MM.1S (cell line): ENCODE measurements around the gene IFI27L2.

Source experiments
- DNase-seq: peaks from one replicate; pipeline ENCODE4 v3.0.0-alpha.2; 2015
- H2AFZ ChIP-seq: fragments of 300-600 bp; sonication (generic); 2 replicates; pipeline ENCODE4 v1.6.0; 2016; ENCODE audit warnings: antibody characterized with exemption, low read length
- H3F3A ChIP-seq: fragments of 300-600 bp; sonication (generic); 2 replicates; pipeline ENCODE4 v1.6.1; 2016; ENCODE audit warnings: mild to moderate bottlenecking, antibody characterized with exemption, low read length, moderate library complexity, mixed read lengths; ENCODE audit not compliant: insufficient read depth
- H3K27ac ChIP-seq: fragments of 300-600 bp; sonication (generic); 2 replicates; pipeline ENCODE4 v1.5.1; 2016; ENCODE audit warnings: mild to moderate bottlenecking, low read length
- H3K27me3 ChIP-seq: fragments of 300-600 bp; sonication (generic); replicated peaks from 2 replicates; pipeline ENCODE4 v1.6.0; 2016; ENCODE audit warnings: low read length; ENCODE audit not compliant: insufficient read depth
- H3K36me3 ChIP-seq: fragments of 300-600 bp; sonication (generic); replicated peaks from 2 replicates; pipeline ENCODE4 v1.6.1; 2016; ENCODE audit warnings: mild to moderate bottlenecking, low read length, mixed read lengths; ENCODE audit not compliant: insufficient read depth
- H3K4me1 ChIP-seq: fragments of 300-600 bp; sonication (generic); 2 replicates; pipeline ENCODE4 v1.6.1; 2016; ENCODE audit warnings: low read length, mixed read lengths
- H3K4me2 ChIP-seq: fragments of 300-600 bp; sonication (generic); 2 replicates; pipeline ENCODE4 v1.6.0; 2016; ENCODE audit warnings: low read depth, low read length
- H3K4me3 ChIP-seq: fragments of 300-600 bp; sonication (generic); 2 replicates; pipeline ENCODE4 v1.5.1; 2016; ENCODE audit warnings: low read length, mixed read lengths
- H3K79me2 ChIP-seq: fragments of 300-600 bp; sonication (generic); 2 replicates; pipeline ENCODE4 v1.6.1; 2016; ENCODE audit warnings: mixed run types, low read length, mixed read lengths
- H3K9ac ChIP-seq: fragments of 300-600 bp; sonication (generic); 2 replicates; pipeline ENCODE4 v1.6.1; 2016; ENCODE audit warnings: low read length, mixed read lengths
- H3K9me2 ChIP-seq: fragments of 300-600 bp; sonication (generic); replicated peaks from 2 replicates; pipeline ENCODE4 v1.6.1; 2016; ENCODE audit warnings: mild to moderate bottlenecking, low read length, mixed read lengths; ENCODE audit not compliant: insufficient read depth
- H3K9me3 ChIP-seq: fragments of 300-600 bp; sonication (generic); replicated peaks from 2 replicates; pipeline ENCODE4 v1.6.1; 2016; ENCODE audit warnings: mild to moderate bottlenecking, low read length, mixed read lengths; ENCODE audit not compliant: insufficient read depth
- H4K20me1 ChIP-seq: fragments of 300-600 bp; sonication (generic); 2 replicates; pipeline ENCODE4 v1.6.1; 2016; ENCODE audit warnings: mild to moderate bottlenecking, low read length, moderate library complexity, mixed read lengths; ENCODE audit not compliant: insufficient read depth
- EZH2 ChIP-seq: fragments of 300-600 bp; sonication (generic); optimal IDR thresholded peaks from 2 replicates; pipeline ENCODE3; 2017; ENCODE audit warnings: low read depth, mild to moderate bottlenecking, antibody characterized with exemption, low read length, mixed read lengths
- EZH2phosphoT487 ChIP-seq: fragments of 300-600 bp; sonication (generic); IDR thresholded peaks from 2 replicates; pipeline ENCODE4 v1.6.1; 2018; ENCODE audit warnings: antibody characterized with exemption, low read length
- TF ChIP-seq, protein P1 (sequence below): fragments of 300-600 bp; sonication (generic); IDR thresholded peaks from 2 replicates; pipeline ENCODE4 v1.5.1; 2016; ENCODE audit warnings: antibody characterized with exemption, low read length, mixed read lengths

IFI27L2 gene

DNA sequence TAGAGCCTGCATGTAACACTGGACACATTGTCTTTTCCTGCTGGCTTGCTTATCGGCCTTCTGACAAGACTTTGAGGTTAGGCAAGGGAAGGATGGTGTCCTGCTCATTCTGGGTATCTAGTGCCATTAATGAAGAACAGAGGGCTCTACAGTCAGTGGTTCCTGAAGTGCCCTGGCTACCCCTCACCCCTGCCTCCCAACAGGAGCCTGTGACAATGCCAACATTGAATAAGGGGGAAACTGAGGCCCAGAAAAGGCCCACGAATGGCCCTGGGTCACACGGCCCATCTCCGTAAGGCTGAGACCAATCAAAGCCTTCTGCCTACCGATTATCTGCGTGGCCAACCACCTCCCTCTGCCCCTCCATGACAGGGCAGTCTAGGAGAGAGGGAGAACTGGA lies 2.1 kb downstream of the IFI27L2 start:
- no peak overlapping the region for H2AFZ ChIP-seq
- DNase-seq, result no peak
- no peaks in the 10 kb centered on the region for H3K9me3 ChIP-seq
- no peak overlapping the region for H3K4me2 ChIP-seq
- H3K4me1 ChIP-seq, result no peaks in the 10 kb centered on the region
- H3K36me3 ChIP-seq, result no peaks in the 10 kb centered on the region
- no peak for TF ChIP-seq EZH2phosphoT487
- TF ChIP-seq, protein P1, sequence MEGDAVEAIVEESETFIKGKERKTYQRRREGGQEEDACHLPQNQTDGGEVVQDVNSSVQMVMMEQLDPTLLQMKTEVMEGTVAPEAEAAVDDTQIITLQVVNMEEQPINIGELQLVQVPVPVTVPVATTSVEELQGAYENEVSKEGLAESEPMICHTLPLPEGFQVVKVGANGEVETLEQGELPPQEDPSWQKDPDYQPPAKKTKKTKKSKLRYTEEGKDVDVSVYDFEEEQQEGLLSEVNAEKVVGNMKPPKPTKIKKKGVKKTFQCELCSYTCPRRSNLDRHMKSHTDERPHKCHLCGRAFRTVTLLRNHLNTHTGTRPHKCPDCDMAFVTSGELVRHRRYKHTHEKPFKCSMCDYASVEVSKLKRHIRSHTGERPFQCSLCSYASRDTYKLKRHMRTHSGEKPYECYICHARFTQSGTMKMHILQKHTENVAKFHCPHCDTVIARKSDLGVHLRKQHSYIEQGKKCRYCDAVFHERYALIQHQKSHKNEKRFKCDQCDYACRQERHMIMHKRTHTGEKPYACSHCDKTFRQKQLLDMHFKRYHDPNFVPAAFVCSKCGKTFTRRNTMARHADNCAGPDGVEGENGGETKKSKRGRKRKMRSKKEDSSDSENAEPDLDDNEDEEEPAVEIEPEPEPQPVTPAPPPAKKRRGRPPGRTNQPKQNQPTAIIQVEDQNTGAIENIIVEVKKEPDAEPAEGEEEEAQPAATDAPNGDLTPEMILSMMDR, result no peak
- TF ChIP-seq EZH2, result no peak
- H3K27ac ChIP-seq, result no peak overlapping the region
- no peaks in the 10 kb centered on the region for H3K9me2 ChIP-seq
- no peaks in the 10 kb centered on the region for H3K27me3 ChIP-seq
- no peaks in the 10 kb centered on the region for H3K79me2 ChIP-seq
- no peak overlapping the region for H3K9ac ChIP-seq
- H4K20me1 ChIP-seq, result no peaks in the 10 kb centered on the region
- no peaks in the 10 kb centered on the region for H3F3A ChIP-seq
- no peak overlapping the region for H3K4me3 ChIP-seq

DNA sequence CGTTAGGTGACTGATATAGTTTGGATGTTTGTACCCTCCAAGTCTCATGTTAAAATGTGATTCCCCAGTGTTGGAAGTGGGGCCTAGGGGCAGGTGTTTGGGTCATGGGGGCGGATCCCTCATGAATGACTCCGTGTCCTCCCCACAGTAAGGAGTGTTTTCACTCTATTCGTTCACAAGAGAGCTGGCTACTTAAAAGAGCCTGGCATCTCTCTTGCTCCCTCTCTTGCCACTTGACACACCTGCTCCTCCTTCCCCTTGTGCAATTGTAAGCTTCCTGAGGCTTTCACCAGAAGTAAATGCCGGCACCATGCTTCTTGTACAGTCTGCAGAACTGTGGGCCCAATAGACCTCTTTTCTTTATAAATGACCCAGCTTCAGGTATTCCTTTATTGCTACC lies 2.6 kb downstream of the IFI27L2 start:
- Histone ChIP-seq H3K4me3 (no peak overlapping the region), H3K27me3 (no peaks in the 10 kb centered on the region), H3K9ac (no peak overlapping the region), H3F3A (no peaks in the 10 kb centered on the region), H4K20me1 (no peaks in the 10 kb centered on the region), H3K36me3 (no peaks in the 10 kb centered on the region), H3K9me3 (no peaks in the 10 kb centered on the region), H3K4me2 (no peak overlapping the region), H3K79me2 (no peaks in the 10 kb centered on the region), H3K4me1 (no peaks in the 10 kb centered on the region), H3K9me2 (no peaks in the 10 kb centered on the region), H3K27ac (no peak overlapping the region), H2AFZ (no peak overlapping the region)
- TF ChIP-seq EZH2 (no peak), EZH2phosphoT487 (no peak)
- TF ChIP-seq, protein P1, result no peak
- no peak for DNase-seq

DNA sequence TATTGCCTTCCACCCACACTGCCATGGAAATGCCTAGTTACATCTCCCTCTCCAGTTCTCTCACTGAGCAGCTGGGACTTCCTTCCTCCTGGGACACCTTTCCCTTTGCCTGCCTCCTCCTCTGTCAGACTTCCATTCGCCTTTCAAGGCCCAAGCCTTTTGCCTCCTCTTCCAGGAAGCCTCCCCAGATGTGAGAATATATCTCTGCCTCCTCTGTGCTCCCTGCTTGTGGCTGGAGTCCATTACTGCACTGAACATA lies 3.1 kb downstream of the IFI27L2 start:
- DNase-seq, result no peak
- H3K27ac ChIP-seq, result no peak overlapping the region

More for the DNA sequence above, 3.1 kb downstream of the IFI27L2 start:
- Histone ChIP-seq H3K9me3 (no peaks in the 10 kb centered on the region), H3K4me3 (no peak overlapping the region), H3F3A (no peaks in the 10 kb centered on the region), H3K4me1 (no peaks in the 10 kb centered on the region), H3K36me3 (no peaks in the 10 kb centered on the region), H3K4me2 (no peak overlapping the region), H3K27me3 (no peaks in the 10 kb centered on the region), H2AFZ (no peak overlapping the region), H4K20me1 (no peaks in the 10 kb centered on the region), H3K79me2 (no peaks in the 10 kb centered on the region), H3K9me2 (no peaks in the 10 kb centered on the region), H3K9ac (no peak overlapping the region)
- TF ChIP-seq, protein P1, result no peak
- TF ChIP-seq EZH2phosphoT487, result no peak
- no peak for TF ChIP-seq EZH2
